ENCODE measurements around the gene PGS1. TPM values are rescaled to one million over a fixed set of nuclear protein-coding genes. Genes with fewer than 3 reads are reported as not detected.
A peak's percentile ranks its signal among the peaks of the same experiment; 100 is the strongest.

The PGS1 gene
- total RNA-seq, 5 donors from 2014 or later (not counting 1 experiment from before 2014, with no cell fraction given): 60.5 to 87.2 (median 78.9) TPM

DNA sequence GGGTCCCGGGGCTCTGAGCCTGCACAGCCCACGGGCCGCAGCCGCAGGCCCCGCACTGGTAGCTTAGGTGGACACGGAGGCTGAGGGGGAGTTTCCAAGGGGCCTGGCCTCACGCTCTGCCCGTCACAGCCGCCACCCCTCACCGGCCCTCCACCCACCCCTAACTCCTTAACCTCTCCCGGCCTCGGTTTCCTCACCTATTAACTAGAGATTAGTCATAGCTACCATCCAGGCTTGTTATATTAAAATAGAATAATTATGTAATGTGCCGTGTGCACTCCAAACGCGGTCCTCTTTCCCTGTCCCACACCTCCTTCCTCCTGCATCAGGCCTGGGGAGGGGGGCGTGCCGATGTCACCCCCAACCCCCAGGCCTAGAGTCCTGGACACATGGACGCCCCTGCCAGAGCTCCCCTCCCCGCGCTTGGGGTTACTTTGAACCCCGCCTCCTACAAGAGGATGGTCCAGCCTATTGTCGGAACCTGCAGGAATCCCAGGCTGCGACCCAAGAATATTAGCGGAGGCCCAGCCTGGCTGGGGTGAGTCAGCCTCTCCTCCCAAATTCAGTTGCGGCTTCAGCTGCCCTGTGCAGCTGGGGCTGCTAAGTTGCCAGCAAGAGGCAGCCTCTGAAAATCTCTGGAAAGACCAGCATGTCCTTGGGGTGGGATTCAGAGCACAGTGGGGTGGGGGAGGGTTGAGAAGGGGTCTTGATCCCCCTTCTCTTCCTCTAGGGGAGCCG is 35.8 kb upstream of the PGS1 start:
- CTCF ChIA-PET: interaction anchor here in 1 of 2 donors (0.7 kb wide), 1 partner anchor 15 kb away, joined by 6 read pairs; no protein-coding TSS in a partner anchor
- Histone ChIP-seq H3K27ac (ENCODE audit: low read length) (peak overlapping the region; percentile 87), H3K27me3 (replicated peaks in 1 of 2; ENCODE audit: control insufficient read depth in 2 of 2, extremely low read depth in 1 of 2, insufficient read depth in 2 of 2, low read length in 1 of 2) (no peaks in the 10 kb centered on the region), H3K4me1 (ENCODE audit: control insufficient read depth in 1 of 2, extremely low read depth in 1 of 2, insufficient read depth in 2 of 2, low read length in 2 of 2) (peaks cover 36 to 89% of the 10 kb centered on the region in 2 experiments), H3K9me3 (no peaks in the 10 kb centered on the region), H3K36me3 (ENCODE audit: control insufficient read depth in 2 of 2, extremely low read depth in 1 of 2, insufficient read depth in 1 of 2, low read length in 1 of 2) (no peaks in the 10 kb centered on the region), H3K4me3 (ENCODE audit: control insufficient read depth in 1 of 2, extremely low read depth in 1 of 2, low read length in 1 of 2) (peak overlapping the region in 1 of 2 donors; percentile 20)
- ATAC-seq (replicated peaks in 1 of 4) (no peak), DNase-seq (no peak)
- POLR2A ChIA-PET: no interaction called here
- peak overlapping the region; percentile 59 to 68 (median 64) for H3K4me3 Mint-ChIP-seq
- H3K27me3 Mint-ChIP-seq: no peaks in the 10 kb centered on the region
- H3K4me1 Mint-ChIP-seq: peaks cover 68 to 81% (median 72%) of the 10 kb centered on the region in 3 donors
- no peaks in the 10 kb centered on the region for H3K9me3 Mint-ChIP-seq
- H3K27ac Mint-ChIP-seq: peak overlapping the region; percentile 87 to 91
- no peaks in the 10 kb centered on the region for H3K36me3 Mint-ChIP-seq
- WGBS (ENCODE audit: insufficient coverage): 90% methylated on average over 10 of the region's 26 CpGs

DNA sequence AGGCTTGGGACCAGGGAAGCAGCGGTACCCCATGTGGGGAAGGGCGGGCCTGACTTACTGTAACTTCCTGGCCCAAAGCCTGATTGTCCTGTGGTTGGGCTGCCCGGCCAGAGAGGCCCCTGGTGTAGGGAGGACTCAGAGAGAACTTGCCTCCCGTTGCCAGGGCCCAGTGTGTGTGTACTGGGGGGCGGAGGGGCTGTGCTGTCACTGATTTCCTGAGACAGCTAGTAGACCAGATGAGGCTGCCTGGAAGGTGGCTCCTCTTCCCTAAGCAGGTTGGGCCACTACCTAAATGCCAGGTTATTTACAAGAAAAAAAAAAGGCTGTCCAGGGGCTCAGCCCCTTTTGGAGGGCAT is 35.3 kb upstream of the PGS1 start:
- peak overlapping the region; percentile 29 to 30 for H3K4me3 ChIP-seq (ENCODE audit: control insufficient read depth in 1 of 2, extremely low read depth in 1 of 2, low read length in 1 of 2)
- H3K9me3 ChIP-seq: no peaks in the 10 kb centered on the region
- Mint-ChIP-seq H3K36me3 (no peaks in the 10 kb centered on the region), H3K4me3 (peak overlapping the region; percentile 59 to 68 (median 64)), H3K9me3 (no peaks in the 10 kb centered on the region), H3K4me1 (peaks cover 74 to 84% (median 78%) of the 10 kb centered on the region in 3 donors), H3K27ac (peak overlapping the region; percentile 87 to 91), H3K27me3 (no peaks in the 10 kb centered on the region)
- DNase-seq (no peak), ATAC-seq (replicated peaks in 1 of 4) (peak in 3 of 4 experiments; percentile 4 to 38 (median 4))
- 17% methylated on average over 2 of the region's 5 CpGs for WGBS (ENCODE audit: insufficient coverage)
- peak overlapping the region; percentile 87 for H3K27ac ChIP-seq (ENCODE audit: low read length)
- ChIA-PET CTCF (interaction anchor here (0.7 to 1.3 kb wide), 2 partner anchors 15 to 79 kb away, joined by 4 to 6 read pairs; no protein-coding TSS in a partner anchor), POLR2A (interaction anchor here in 1 of 2 donors (1.7 kb wide), 1 partner anchor 13 kb away, joined by 11 read pairs; no protein-coding TSS in a partner anchor)
- H3K4me1 ChIP-seq (ENCODE audit: control insufficient read depth in 1 of 2, extremely low read depth in 1 of 2, insufficient read depth in 2 of 2, low read length in 2 of 2): peaks cover 36 to 94% of the 10 kb centered on the region in 2 experiments
- H3K27me3 ChIP-seq (replicated peaks in 1 of 2; ENCODE audit: control insufficient read depth in 2 of 2, extremely low read depth in 1 of 2, insufficient read depth in 2 of 2, low read length in 1 of 2): no peaks in the 10 kb centered on the region
- no peaks in the 10 kb centered on the region for H3K36me3 ChIP-seq (ENCODE audit: control insufficient read depth in 2 of 2, extremely low read depth in 1 of 2, insufficient read depth in 1 of 2, low read length in 1 of 2)

DNA sequence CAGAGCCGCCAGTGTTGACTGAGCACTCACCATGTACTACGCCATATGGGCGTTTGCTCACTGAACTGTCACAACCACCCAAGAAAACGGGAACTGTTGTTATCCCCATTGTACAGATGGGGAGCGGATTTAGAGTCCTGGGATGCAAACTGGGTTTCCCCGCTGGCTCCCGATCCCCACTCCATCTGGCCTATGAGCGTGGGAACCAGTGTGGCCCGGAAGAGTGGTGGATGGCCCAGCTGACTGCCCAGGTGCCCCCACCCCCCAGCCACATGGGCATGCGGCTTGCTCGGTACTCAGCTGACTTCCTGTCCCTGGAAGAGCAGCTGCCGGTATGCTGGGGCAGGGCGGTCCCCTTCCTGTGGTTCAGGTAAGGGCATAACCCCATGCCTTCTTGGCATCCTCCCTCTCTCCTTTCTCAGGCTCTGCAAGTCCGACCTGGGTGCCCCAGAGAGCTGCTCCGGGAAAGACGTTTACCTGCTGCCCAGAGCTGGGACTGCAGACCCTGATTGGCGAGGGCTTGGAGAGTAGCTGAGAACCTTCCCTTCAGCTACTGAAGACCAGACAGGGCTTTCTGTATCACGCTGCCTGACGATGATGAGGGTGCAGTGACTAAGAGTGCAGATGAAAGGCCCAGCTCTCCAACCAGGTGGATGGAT is 34.8 kb upstream of the PGS1 start:
- H3K9me3 ChIP-seq: no peaks in the 10 kb centered on the region
- peak overlapping the region; percentile 87 for H3K27ac ChIP-seq (ENCODE audit: low read length)
- H3K9me3 Mint-ChIP-seq: no peaks in the 10 kb centered on the region
- CTCF ChIA-PET: interaction anchor here in 1 of 2 donors (0.9 to 1.5 kb wide), 4 partner anchors 13 to 79 kb away, joined by 3 to 10 read pairs (median 6); no protein-coding TSS in a partner anchor
- no peaks in the 10 kb centered on the region for H3K27me3 Mint-ChIP-seq
- DNase-seq: peak; percentile 61 to 89 (median 80)
- POLR2A ChIA-PET: interaction anchor here in 1 of 2 donors (0.6 to 1.7 kb wide), 2 partner anchors 13 to 38 kb away, joined by 3 to 11 read pairs; no protein-coding TSS in a partner anchor
- H3K4me3 Mint-ChIP-seq: peak overlapping the region; percentile 59 to 68 (median 64)
- peak overlapping the region; percentile 87 to 91 for H3K27ac Mint-ChIP-seq
- H3K4me1 Mint-ChIP-seq: peaks cover 78 to 84% (median 80%) of the 10 kb centered on the region in 3 donors
- peak overlapping the region; percentile 29 to 30 for H3K4me3 ChIP-seq (ENCODE audit: control insufficient read depth in 1 of 2, extremely low read depth in 1 of 2, low read length in 1 of 2)
- H3K36me3 Mint-ChIP-seq: no peaks in the 10 kb centered on the region
- no peaks in the 10 kb centered on the region for H3K27me3 ChIP-seq (replicated peaks in 1 of 2; ENCODE audit: control insufficient read depth in 2 of 2, extremely low read depth in 1 of 2, insufficient read depth in 2 of 2, low read length in 1 of 2)
- peak; percentile 90 to 96 (median 94) for ATAC-seq (replicated peaks in 1 of 4)
- H3K4me1 ChIP-seq (ENCODE audit: control insufficient read depth in 1 of 2, extremely low read depth in 1 of 2, insufficient read depth in 2 of 2, low read length in 2 of 2): peaks cover 36 to 91% of the 10 kb centered on the region in 2 experiments
- WGBS (ENCODE audit: insufficient coverage): 0% methylated on average over 13 of the region's 19 CpGs
- H3K36me3 ChIP-seq (ENCODE audit: control insufficient read depth in 2 of 2, extremely low read depth in 1 of 2, insufficient read depth in 1 of 2, low read length in 1 of 2): no peaks in the 10 kb centered on the region

DNA sequence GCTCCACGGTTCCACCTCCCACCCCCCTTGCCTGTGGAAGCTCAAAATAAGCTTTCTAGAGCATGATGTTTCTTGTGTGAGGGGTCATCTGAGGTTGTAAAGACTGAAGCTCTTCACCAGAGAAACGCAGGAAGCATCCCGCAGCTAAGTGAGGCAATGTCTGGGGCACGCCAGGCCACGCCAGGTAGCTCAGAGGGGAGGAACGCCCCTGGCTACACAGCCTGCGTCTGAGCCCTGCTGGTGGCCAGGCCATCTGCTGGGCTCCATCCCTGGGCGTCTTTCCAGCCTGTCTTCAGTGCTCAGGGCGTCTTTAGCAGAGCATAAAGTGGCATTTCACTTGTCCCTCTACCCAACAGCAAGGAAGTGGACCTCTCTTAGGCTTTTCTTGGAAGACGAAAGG is 33.8 kb upstream of the PGS1 start:
- H3K4me3 ChIP-seq (ENCODE audit: control insufficient read depth in 1 of 2, extremely low read depth in 1 of 2, low read length in 1 of 2): no peak overlapping the region
- peaks cover 32 to 84% of the 10 kb centered on the region in 2 experiments for H3K4me1 ChIP-seq (ENCODE audit: control insufficient read depth in 1 of 2, extremely low read depth in 1 of 2, insufficient read depth in 2 of 2, low read length in 2 of 2)
- CTCF ChIA-PET: interaction anchor here in 1 of 2 donors (1.2 to 1.5 kb wide), 2 partner anchors 12 to 16 kb away, joined by 7 to 10 read pairs; no protein-coding TSS in a partner anchor
- Mint-ChIP-seq H3K4me3 (peak overlapping the region in 1 of 3 donors; percentile 68), H3K9me3 (no peaks in the 10 kb centered on the region), H3K27ac (peak overlapping the region; percentile 87 to 91), H3K4me1 (peaks cover 78 to 81% (median 79%) of the 10 kb centered on the region in 3 donors), H3K36me3 (no peaks in the 10 kb centered on the region), H3K27me3 (no peaks in the 10 kb centered on the region)
- H3K27ac ChIP-seq (ENCODE audit: low read length): peak overlapping the region; percentile 7
- POLR2A ChIA-PET: interaction anchor here (0.5 to 1.7 kb wide), 4 partner anchors 12 to 83 kb away, joined by 4 to 11 read pairs (median 4); no protein-coding TSS in a partner anchor
- no peaks in the 10 kb centered on the region for H3K27me3 ChIP-seq (replicated peaks in 1 of 2; ENCODE audit: control insufficient read depth in 2 of 2, extremely low read depth in 1 of 2, insufficient read depth in 2 of 2, low read length in 1 of 2)
- DNase-seq (no peak), ATAC-seq (replicated peaks in 1 of 4) (no peak)
- H3K9me3 ChIP-seq: no peaks in the 10 kb centered on the region
- no peaks in the 10 kb centered on the region for H3K36me3 ChIP-seq (ENCODE audit: control insufficient read depth in 2 of 2, extremely low read depth in 1 of 2, insufficient read depth in 1 of 2, low read length in 1 of 2)
- 76% methylated on average over 8 of the region's 10 CpGs for WGBS (ENCODE audit: insufficient coverage)

DNA sequence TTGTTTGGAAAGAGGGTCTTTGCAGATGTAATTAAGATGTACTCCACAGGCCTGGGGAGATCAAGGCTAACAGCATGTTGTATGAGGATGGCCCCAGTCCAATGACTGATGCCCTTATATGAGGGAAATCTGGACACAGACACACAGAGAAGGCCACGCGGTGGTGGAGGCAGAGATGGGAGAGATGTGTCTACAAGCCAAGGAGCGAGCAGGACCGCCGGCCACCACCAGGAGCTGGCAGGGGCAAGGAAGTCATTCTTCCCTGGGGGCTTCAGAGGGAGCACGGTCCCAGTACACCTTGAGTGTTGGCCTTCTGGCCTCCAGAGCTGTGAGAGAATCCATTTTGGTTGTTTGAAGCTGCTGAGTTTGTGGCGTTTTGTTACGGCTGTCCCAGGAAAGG is 33.3 kb upstream of the PGS1 start:
- Mint-ChIP-seq H3K4me1 (peaks cover 79 to 81% (median 81%) of the 10 kb centered on the region in 3 donors), H3K27me3 (no peaks in the 10 kb centered on the region), H3K9me3 (no peaks in the 10 kb centered on the region), H3K27ac (peak overlapping the region; percentile 87 to 91), H3K36me3 (no peaks in the 10 kb centered on the region), H3K4me3 (peak overlapping the region in 1 of 3 donors; percentile 68)
- ATAC-seq (replicated peaks in 1 of 4) (no peak), DNase-seq (no peak)
- Histone ChIP-seq H3K4me1 (ENCODE audit: control insufficient read depth in 1 of 2, extremely low read depth in 1 of 2, insufficient read depth in 2 of 2, low read length in 2 of 2) (peaks cover 31 to 81% of the 10 kb centered on the region in 2 experiments), H3K27me3 (replicated peaks in 1 of 2; ENCODE audit: control insufficient read depth in 2 of 2, extremely low read depth in 1 of 2, insufficient read depth in 2 of 2, low read length in 1 of 2) (no peaks in the 10 kb centered on the region), H3K36me3 (ENCODE audit: control insufficient read depth in 2 of 2, extremely low read depth in 1 of 2, insufficient read depth in 1 of 2, low read length in 1 of 2) (no peaks in the 10 kb centered on the region), H3K9me3 (no peaks in the 10 kb centered on the region), H3K4me3 (ENCODE audit: control insufficient read depth in 1 of 2, extremely low read depth in 1 of 2, low read length in 1 of 2) (no peak overlapping the region), H3K27ac (ENCODE audit: low read length) (peak overlapping the region; percentile 7)
- POLR2A ChIA-PET: no interaction called here
- 95% methylated on average over 4 of the region's 8 CpGs for WGBS (ENCODE audit: insufficient coverage)
- CTCF ChIA-PET: interaction anchor here in 1 of 2 donors (1.0 kb wide), 1 partner anchor 28 kb away, joined by 3 read pairs; no protein-coding TSS in a partner anchor

All from T-cell (primary cell).